ENCODE measurements around the gene MZT2B.
"Not testable (repeated sequence)": the region's sequence is repeated elsewhere in the genome, so short reads cannot be mapped to it uniquely, and the experiment has no call there.

- TF ChIP-seq, protein P1, sequence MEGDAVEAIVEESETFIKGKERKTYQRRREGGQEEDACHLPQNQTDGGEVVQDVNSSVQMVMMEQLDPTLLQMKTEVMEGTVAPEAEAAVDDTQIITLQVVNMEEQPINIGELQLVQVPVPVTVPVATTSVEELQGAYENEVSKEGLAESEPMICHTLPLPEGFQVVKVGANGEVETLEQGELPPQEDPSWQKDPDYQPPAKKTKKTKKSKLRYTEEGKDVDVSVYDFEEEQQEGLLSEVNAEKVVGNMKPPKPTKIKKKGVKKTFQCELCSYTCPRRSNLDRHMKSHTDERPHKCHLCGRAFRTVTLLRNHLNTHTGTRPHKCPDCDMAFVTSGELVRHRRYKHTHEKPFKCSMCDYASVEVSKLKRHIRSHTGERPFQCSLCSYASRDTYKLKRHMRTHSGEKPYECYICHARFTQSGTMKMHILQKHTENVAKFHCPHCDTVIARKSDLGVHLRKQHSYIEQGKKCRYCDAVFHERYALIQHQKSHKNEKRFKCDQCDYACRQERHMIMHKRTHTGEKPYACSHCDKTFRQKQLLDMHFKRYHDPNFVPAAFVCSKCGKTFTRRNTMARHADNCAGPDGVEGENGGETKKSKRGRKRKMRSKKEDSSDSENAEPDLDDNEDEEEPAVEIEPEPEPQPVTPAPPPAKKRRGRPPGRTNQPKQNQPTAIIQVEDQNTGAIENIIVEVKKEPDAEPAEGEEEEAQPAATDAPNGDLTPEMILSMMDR (conservative IDR thresholded peaks at IDR 0.05; ENCODE audit: low read depth in 2 of 2), result not testable (repeated sequence)
- not testable (repeated sequence) for TF ChIP-seq EZH2phosphoT487 (IDR thresholded peaks at IDR 0.05; ENCODE audit: unreplicated experiment); NANOG (IDR thresholded peaks at IDR 0.05; ENCODE audit: borderline replicate concordance); EZH2 (IDR thresholded peaks at IDR 0.05; ENCODE audit: low read depth, unreplicated experiment); ZNF331 (CRISPR knock-in tag; IDR thresholded peaks at IDR 0.05; ENCODE audit: low read depth); POLR2AphosphoS5 (IDR thresholded peaks at IDR 0.05; ENCODE audit: low read depth); JUNB (IDR thresholded peaks at IDR 0.05; ENCODE audit: unreplicated experiment); ZNF114 (CRISPR knock-in tag; IDR thresholded peaks at IDR 0.05); CREB1 (CRISPR knock-in tag; IDR thresholded peaks at IDR 0.05; ENCODE audit: low read depth)
- TF ChIP-seq, protein P2, sequence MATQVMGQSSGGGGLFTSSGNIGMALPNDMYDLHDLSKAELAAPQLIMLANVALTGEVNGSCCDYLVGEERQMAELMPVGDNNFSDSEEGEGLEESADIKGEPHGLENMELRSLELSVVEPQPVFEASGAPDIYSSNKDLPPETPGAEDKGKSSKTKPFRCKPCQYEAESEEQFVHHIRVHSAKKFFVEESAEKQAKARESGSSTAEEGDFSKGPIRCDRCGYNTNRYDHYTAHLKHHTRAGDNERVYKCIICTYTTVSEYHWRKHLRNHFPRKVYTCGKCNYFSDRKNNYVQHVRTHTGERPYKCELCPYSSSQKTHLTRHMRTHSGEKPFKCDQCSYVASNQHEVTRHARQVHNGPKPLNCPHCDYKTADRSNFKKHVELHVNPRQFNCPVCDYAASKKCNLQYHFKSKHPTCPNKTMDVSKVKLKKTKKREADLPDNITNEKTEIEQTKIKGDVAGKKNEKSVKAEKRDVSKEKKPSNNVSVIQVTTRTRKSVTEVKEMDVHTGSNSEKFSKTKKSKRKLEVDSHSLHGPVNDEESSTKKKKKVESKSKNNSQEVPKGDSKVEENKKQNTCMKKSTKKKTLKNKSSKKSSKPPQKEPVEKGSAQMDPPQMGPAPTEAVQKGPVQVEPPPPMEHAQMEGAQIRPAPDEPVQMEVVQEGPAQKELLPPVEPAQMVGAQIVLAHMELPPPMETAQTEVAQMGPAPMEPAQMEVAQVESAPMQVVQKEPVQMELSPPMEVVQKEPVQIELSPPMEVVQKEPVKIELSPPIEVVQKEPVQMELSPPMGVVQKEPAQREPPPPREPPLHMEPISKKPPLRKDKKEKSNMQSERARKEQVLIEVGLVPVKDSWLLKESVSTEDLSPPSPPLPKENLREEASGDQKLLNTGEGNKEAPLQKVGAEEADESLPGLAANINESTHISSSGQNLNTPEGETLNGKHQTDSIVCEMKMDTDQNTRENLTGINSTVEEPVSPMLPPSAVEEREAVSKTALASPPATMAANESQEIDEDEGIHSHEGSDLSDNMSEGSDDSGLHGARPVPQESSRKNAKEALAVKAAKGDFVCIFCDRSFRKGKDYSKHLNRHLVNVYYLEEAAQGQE (IDR thresholded peaks at IDR 0.05; ENCODE audit: unreplicated experiment), result not testable (repeated sequence)
- TF ChIP-seq, protein P3, sequence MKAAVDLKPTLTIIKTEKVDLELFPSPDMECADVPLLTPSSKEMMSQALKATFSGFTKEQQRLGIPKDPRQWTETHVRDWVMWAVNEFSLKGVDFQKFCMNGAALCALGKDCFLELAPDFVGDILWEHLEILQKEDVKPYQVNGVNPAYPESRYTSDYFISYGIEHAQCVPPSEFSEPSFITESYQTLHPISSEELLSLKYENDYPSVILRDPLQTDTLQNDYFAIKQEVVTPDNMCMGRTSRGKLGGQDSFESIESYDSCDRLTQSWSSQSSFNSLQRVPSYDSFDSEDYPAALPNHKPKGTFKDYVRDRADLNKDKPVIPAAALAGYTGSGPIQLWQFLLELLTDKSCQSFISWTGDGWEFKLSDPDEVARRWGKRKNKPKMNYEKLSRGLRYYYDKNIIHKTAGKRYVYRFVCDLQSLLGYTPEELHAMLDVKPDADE (IDR thresholded peaks at IDR 0.05), result not testable (repeated sequence)
These were observed 13.1 kb downstream of the MZT2B start for GRCh38 chr2:130195089-130195635.

Data from GM23338 (cell line).